ENCODE results near the gene RHEX. TPM values are rescaled to one million over a fixed set of nuclear protein-coding genes. Genes with fewer than 3 reads are reported as not detected.
"Not testable (repeated sequence)": the region's sequence is repeated elsewhere in the genome, so short reads cannot be mapped to it uniquely, and the experiment has no call there.

The RHEX gene, protein sequence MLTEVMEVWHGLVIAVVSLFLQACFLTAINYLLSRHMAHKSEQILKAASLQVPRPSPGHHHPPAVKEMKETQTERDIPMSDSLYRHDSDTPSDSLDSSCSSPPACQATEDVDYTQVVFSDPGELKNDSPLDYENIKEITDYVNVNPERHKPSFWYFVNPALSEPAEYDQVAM
- total RNA-seq, result 1 to 10 TPM in 2 of 4 donors, under 1 TPM in 1, not detected in 1; 0.93 to 9.9 (median 1.7) TPM

DNA sequence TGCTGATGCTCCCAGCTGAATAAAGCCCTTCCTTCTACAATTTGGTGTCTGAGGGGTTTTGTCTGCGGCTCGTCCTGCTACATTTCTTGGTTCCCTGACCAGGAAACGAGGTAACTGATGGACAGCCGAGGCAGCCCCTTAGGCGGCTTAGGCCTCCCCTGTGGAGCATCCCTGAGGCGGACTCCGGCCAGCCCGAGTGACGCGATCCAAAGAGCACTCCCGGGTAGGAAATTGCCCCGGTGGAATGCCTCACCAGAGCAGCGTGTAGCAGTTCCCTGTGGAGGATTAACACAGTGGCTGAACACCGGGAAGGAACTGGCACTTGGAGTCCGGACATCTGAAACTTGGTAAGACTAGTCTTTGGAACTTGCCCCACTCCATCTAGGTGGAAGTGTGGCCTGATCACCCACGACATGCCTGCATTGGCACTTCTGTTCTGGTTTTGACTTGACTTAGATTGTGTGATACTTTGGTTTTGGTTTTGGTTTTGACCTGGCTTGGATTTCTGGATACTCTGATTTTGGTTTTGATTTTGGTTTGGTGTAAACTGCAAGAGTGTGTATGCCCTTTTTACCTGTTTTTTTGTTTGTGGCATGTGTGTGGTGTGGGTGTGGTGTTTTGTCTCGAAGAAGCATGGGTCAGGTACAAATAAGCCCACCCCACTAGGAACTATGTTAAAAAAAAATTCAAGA is at the start of gene RHEX:
RHEX (plus strand) TSS at position 255 of the 692 bp plus-strand sequence. CDS start 44,656 bp downstream, outside the sequence.
- WGBS, 2 donors, result 84 to 90% methylated on average over 17 of the region's 17 CpGs
- intact Hi-C loops (cut with DNase I; ENCODE audit: low total_unique reads); DNase-seq (ENCODE audit: low spot score in 2 of 2); H3K4me3 ChIP-seq (ENCODE audit: low read depth, poor library complexity, severe bottlenecking): not testable (repeated sequence)

DNA sequence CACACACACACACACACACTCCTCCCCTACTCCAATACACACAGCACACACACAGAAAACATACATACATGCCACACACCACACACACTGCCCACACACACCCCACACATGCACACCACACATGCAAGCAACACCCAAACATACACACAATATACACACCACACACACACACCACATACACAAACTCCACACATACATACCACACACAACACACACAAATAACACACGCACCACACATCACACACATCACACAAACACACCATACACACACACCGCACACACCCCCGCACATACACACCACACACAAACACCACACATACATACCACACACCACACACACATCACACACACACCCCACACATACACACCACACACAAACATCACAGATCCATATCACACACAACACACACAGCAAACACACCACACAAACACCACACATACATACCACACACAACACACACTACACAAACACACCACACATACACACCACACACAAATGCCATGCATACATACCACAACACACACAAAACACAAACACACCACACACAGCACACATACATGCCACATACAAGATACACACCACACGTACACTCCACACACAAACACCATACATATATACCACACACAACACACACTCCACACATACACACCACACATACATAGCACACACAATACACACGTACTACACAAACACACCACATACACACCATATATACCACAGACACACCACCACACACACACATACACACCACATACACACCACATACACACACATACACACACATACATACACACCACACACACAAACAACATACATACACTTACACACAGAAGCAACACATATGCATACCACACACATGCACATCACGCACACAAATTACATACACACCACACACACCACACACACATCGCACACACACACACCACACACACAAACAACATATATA is 48.8 kb upstream of the RHEX start:
- WGBS, 2 donors, result 76 to 77% methylated on average over 7 of the region's 7 CpGs
- TF ChIP-seq, protein P1, sequence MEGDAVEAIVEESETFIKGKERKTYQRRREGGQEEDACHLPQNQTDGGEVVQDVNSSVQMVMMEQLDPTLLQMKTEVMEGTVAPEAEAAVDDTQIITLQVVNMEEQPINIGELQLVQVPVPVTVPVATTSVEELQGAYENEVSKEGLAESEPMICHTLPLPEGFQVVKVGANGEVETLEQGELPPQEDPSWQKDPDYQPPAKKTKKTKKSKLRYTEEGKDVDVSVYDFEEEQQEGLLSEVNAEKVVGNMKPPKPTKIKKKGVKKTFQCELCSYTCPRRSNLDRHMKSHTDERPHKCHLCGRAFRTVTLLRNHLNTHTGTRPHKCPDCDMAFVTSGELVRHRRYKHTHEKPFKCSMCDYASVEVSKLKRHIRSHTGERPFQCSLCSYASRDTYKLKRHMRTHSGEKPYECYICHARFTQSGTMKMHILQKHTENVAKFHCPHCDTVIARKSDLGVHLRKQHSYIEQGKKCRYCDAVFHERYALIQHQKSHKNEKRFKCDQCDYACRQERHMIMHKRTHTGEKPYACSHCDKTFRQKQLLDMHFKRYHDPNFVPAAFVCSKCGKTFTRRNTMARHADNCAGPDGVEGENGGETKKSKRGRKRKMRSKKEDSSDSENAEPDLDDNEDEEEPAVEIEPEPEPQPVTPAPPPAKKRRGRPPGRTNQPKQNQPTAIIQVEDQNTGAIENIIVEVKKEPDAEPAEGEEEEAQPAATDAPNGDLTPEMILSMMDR (IDR thresholded peaks at IDR 0.05), result no peak
- TF ChIP-seq POLR2A (IDR thresholded peaks at IDR 0.05), result no peak
- no peak overlapping the region for H3K4me3 ChIP-seq (ENCODE audit: low read depth, poor library complexity, severe bottlenecking)
- intact Hi-C loops (cut with DNase I; ENCODE audit: low total_unique reads), result no loop called here
- peak in 1 of 2 donors; percentile 15 for DNase-seq (ENCODE audit: low spot score in 2 of 2)

DNA sequence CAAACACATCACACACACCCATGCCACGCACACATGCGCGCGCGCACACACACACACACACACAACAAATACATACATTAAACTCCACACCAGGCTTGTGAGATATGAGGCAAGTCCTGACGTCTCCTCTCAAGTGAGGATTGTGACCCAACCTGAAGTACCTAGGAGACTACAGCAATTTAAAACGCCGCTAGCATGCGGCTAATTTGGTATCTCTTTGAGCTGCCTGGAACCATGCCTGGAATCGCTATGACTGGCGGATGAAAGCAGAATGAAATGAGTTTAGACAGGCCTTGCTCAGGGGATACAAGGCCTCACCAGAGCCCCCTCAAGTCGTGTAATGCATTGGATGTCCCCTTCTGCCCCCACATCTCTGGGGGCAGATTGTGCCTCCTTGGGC is 48.1 kb upstream of the RHEX start:
- intact Hi-C loops (cut with DNase I; ENCODE audit: low total_unique reads), result no loop called here

DNA sequence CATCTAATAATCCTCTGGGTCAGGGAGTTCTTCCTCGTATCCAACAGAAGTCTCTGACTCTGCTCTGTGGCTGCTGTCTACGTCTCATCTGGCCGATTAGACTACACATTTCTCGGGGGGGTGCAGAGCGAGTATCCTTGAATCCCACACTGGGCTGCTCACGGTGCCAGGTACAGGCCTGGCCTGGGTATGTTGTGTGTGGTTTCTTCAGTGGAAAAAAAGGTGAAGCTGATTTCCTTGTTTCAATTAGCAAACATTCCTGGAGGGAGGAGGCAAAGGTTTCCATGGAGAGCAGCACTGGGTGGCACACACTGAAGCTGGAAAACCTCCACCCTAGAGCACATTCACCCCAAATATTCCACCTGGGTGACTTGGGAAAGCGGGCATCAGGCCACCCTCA is 47.7 kb upstream of the RHEX start:
- no peak overlapping the region for H3K4me3 ChIP-seq (ENCODE audit: low read depth, poor library complexity, severe bottlenecking)
- TF ChIP-seq POLR2A (IDR thresholded peaks at IDR 0.05), result no peak
- TF ChIP-seq, protein P1 (IDR thresholded peaks at IDR 0.05), result no peak
- peak in 1 of 2 donors; percentile 65 for DNase-seq (ENCODE audit: low spot score in 2 of 2)
- intact Hi-C loops (cut with DNase I; ENCODE audit: low total_unique reads), result no loop called here
- 38 to 76% methylated on average over 7 of the region's 7 CpGs for WGBS, 2 donors

More for the DNA sequence above, 48.1 kb upstream of the RHEX start:
- TF ChIP-seq, protein P1 (IDR thresholded peaks at IDR 0.05), result no peak
- no peak for TF ChIP-seq POLR2A (IDR thresholded peaks at IDR 0.05)
- no peak overlapping the region for H3K4me3 ChIP-seq (ENCODE audit: low read depth, poor library complexity, severe bottlenecking)
- 48 to 54% methylated on average over 12 of the region's 12 CpGs for WGBS, 2 donors
- DNase-seq (ENCODE audit: low spot score in 2 of 2), result peak; percentile 79 to 86

DNA sequence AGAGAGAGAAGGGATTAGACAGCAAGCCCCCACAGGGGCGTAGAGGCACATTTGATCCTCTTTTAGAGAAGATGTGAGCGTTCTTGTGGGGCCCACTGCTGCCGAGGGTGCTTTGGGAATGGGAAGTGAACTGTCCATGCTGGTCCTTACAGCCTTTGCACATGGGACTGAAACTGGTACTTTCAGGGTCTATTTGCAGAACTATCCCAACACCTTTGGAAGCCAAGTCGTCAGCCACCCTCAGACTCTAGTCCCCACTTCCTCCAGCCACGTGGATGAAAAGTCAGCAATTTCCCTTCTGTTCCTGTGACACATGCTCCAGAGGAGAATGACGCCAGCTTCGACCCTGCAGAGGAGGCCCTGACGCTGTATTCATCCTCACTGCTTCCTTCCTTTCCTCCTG is 47.2 kb upstream of the RHEX start:
- DNase-seq (ENCODE audit: low spot score in 2 of 2), result peak in 1 of 2 donors; percentile 61
- TF ChIP-seq, protein P1 (IDR thresholded peaks at IDR 0.05), result no peak
- no peak for TF ChIP-seq POLR2A (IDR thresholded peaks at IDR 0.05)
- intact Hi-C loops (cut with DNase I; ENCODE audit: low total_unique reads), result no loop called here
- 54 to 55% methylated on average over 8 of the region's 8 CpGs for WGBS, 2 donors
- H3K4me3 ChIP-seq (ENCODE audit: low read depth, poor library complexity, severe bottlenecking), result no peak overlapping the region

DNA sequence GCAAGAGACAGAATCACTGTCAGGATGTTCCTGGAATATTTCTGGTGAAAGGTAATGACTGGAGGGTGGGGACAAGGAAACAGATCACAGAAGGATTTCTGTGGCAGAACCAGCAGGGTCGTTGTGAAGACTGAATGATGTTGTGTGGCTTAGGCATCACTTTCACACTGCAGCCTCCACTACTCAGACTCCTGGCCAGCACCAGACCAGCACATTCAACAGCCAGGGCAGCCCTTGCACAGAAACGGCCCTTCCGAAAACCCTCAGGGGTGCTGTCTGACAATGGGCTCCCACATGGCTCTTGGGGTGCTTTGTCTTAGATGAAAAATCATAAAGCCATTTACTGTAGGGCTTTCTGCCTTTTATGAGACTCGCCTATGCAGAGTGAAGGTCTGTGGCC is 46.0 kb upstream of the RHEX start:
- peak in 1 of 2 donors; percentile 53 for DNase-seq (ENCODE audit: low spot score in 2 of 2)
- intact Hi-C loops (cut with DNase I; ENCODE audit: low total_unique reads), result no loop called here
- no peak for TF ChIP-seq POLR2A (IDR thresholded peaks at IDR 0.05)
- TF ChIP-seq, protein P1 (IDR thresholded peaks at IDR 0.05), result no peak
- 77 to 83% methylated on average over 4 of the region's 4 CpGs for WGBS, 2 donors
- H3K4me3 ChIP-seq (ENCODE audit: low read depth, poor library complexity, severe bottlenecking), result no peak overlapping the region

All from lower leg skin (tissue), 4 donors.